ENCODE data around the gene CCDC142. TPM values are rescaled to one million over a fixed set of nuclear protein-coding genes. Genes with fewer than 3 reads are reported as not detected.

CCDC142 gene
- total and polyA plus RNA-seq, 9 of the 15 experiments (the other 6 are each of a cell fraction or from before 2014, with no cell fraction given): 0.55 to 11.7 (median 7.2) TPM

DNA sequence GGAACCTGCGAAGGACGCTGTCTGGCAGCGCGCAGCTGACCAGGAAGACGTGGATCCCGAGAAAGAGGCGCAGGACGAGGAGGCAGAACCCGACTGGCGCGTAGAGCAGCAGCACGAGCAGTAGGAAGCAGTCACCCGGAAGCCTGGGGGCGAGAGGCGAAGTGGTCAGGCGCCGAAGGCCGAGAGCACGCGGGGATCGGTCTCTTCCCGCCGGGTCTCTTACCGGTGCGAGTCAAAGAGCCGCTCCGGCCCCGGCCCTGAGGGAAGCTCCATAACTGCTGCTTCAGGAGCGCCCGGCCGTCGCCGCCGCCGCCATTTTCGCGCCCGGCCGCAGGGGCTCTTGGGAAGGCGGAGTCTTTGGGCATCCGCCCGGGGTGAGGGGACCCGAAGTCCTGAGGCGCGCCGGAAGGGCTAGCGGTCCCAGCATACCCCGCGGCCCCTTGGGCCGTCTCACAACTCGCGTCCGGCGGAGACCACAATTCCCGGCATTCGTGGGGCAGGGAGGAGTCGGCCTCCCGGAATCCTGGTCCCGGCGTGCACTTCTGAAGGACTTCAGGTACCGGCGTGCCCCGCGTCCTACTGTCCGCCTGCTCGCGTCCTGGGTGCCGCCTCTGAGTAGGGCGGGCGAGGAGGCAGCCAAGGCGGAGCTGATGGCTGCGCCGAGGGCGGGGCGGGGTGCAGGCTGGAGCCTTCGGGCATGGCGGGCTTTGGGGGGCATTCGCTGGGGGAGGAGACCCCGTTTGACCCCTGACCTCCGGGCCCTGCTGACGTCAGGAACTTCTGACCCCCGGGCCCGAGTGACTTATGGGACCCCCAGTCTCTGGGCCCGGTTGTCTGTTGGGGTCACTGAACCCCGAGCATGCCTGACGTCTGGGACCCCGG, 46.8 kb upstream of the CCDC142 start, which contains the start of the genes AUP1 and HTRA2 (continued):
- TF ChIP-seq, protein P1, sequence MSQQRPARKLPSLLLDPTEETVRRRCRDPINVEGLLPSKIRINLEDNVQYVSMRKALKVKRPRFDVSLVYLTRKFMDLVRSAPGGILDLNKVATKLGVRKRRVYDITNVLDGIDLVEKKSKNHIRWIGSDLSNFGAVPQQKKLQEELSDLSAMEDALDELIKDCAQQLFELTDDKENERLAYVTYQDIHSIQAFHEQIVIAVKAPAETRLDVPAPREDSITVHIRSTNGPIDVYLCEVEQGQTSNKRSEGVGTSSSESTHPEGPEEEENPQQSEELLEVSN (IDR thresholded peaks at IDR 0.05; ENCODE audit: borderline replicate concordance in 1 of 2, extremely low read depth in 1 of 2, insufficient read depth in 1 of 2, insufficient read length in 1 of 2, low read depth in 1 of 2, low read length in 1 of 2, poor library complexity in 1 of 2, severe bottlenecking in 1 of 2): peak; percentile 42 to 45
- TF ChIP-seq RBBP5 (IDR thresholded peaks at IDR 0.05; ENCODE audit: borderline replicate concordance, insufficient read depth, low read length, poor library complexity, severe bottlenecking) (peak; percentile 96), MBD2 (IDR thresholded peaks at IDR 0.05; ENCODE audit: borderline replicate concordance, low read depth) (peak; percentile 90), ZBED1 (IDR thresholded peaks at IDR 0.05) (no peak), BRD9 (IDR thresholded peaks at IDR 0.05; ENCODE audit: low read depth, partially characterized antibody) (peak; percentile 35), ZNF175 (CRISPR knock-in tag; IDR thresholded peaks at IDR 0.05; ENCODE audit: low read depth) (peak; percentile 56; the same call in 1 of the 2 replicates), ETV5 (CRISPR knock-in tag; IDR thresholded peaks at IDR 0.05; ENCODE audit: low read depth) (peak; percentile 83), SIN3A (IDR thresholded peaks at IDR 0.05; ENCODE audit: borderline replicate concordance in 2 of 2, control insufficient read depth in 1 of 2, low read depth in 2 of 2, low read length in 2 of 2) (0 out of 4 replicates have a peak, but pooled peaks of 1 of the 2 experiments have one; percentile 45)
- TF ChIP-seq, protein P2, sequence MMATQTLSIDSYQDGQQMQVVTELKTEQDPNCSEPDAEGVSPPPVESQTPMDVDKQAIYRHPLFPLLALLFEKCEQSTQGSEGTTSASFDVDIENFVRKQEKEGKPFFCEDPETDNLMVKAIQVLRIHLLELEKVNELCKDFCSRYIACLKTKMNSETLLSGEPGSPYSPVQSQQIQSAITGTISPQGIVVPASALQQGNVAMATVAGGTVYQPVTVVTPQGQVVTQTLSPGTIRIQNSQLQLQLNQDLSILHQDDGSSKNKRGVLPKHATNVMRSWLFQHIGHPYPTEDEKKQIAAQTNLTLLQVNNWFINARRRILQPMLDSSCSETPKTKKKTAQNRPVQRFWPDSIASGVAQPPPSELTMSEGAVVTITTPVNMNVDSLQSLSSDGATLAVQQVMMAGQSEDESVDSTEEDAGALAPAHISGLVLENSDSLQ (IDR thresholded peaks at IDR 0.05): 0 out of 2 replicates have a peak, but pooled peaks have one; percentile 18
- TF ChIP-seq, protein P3, sequence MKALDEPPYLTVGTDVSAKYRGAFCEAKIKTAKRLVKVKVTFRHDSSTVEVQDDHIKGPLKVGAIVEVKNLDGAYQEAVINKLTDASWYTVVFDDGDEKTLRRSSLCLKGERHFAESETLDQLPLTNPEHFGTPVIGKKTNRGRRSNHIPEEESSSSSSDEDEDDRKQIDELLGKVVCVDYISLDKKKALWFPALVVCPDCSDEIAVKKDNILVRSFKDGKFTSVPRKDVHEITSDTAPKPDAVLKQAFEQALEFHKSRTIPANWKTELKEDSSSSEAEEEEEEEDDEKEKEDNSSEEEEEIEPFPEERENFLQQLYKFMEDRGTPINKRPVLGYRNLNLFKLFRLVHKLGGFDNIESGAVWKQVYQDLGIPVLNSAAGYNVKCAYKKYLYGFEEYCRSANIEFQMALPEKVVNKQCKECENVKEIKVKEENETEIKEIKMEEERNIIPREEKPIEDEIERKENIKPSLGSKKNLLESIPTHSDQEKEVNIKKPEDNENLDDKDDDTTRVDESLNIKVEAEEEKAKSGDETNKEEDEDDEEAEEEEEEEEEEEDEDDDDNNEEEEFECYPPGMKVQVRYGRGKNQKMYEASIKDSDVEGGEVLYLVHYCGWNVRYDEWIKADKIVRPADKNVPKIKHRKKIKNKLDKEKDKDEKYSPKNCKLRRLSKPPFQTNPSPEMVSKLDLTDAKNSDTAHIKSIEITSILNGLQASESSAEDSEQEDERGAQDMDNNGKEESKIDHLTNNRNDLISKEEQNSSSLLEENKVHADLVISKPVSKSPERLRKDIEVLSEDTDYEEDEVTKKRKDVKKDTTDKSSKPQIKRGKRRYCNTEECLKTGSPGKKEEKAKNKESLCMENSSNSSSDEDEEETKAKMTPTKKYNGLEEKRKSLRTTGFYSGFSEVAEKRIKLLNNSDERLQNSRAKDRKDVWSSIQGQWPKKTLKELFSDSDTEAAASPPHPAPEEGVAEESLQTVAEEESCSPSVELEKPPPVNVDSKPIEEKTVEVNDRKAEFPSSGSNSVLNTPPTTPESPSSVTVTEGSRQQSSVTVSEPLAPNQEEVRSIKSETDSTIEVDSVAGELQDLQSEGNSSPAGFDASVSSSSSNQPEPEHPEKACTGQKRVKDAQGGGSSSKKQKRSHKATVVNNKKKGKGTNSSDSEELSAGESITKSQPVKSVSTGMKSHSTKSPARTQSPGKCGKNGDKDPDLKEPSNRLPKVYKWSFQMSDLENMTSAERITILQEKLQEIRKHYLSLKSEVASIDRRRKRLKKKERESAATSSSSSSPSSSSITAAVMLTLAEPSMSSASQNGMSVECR (CRISPR knock-in tag; IDR thresholded peaks at IDR 0.05): 0 out of 2 replicates have a peak, but pooled peaks have one; percentile 66

Measured in K562 (cell line).